ENCODE measurements around the gene SH3BP4.

Gene SH3BP4

GRCh38 chr2:235068701-235069100 lies 116.9 kb downstream of the SH3BP4 start:
- no peak for DNase-seq
- no peak for TF ChIP-seq POLR2A (IDR thresholded peaks at IDR 0.05; ENCODE audit: low read length)
- TF ChIP-seq GATA1 (IDR thresholded peaks at IDR 0.05; ENCODE audit: low read depth, low read length), result no peak

DNA sequence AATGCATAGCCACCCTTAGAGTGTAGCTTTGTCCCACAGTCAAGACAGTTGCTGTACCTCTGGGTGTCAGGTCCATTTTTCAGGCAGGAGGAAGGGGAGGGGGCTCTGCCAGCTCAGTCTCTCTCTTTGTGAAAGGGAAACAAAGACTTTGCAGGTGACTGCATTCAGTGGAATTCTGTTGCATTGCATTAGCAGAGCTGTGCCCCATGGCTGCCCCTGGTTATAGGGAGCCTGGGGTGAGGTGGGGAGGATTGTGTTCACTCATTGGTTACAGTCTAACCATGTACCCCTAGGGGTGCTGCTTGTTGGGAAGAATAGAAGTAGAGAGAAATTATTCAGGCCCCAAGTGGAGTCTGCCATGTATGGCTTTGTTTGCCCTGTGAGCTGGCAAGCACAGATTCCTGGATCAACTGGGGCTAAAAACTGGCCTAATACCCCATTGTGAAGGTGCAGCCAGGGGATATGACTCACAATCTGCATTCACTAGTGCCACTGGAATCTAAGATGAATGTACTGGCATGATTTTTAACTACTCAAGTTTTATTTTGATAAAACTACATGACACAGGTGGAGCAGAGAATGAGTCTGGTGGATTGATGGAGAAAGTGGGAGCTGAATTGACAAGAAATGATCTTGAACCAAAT lies 118.4 kb downstream of the SH3BP4 start:
- no peak for DNase-seq
- TF ChIP-seq POLR2A (IDR thresholded peaks at IDR 0.05; ENCODE audit: low read length) (no peak), GATA1 (IDR thresholded peaks at IDR 0.05; ENCODE audit: low read depth, low read length) (no peak)

DNA sequence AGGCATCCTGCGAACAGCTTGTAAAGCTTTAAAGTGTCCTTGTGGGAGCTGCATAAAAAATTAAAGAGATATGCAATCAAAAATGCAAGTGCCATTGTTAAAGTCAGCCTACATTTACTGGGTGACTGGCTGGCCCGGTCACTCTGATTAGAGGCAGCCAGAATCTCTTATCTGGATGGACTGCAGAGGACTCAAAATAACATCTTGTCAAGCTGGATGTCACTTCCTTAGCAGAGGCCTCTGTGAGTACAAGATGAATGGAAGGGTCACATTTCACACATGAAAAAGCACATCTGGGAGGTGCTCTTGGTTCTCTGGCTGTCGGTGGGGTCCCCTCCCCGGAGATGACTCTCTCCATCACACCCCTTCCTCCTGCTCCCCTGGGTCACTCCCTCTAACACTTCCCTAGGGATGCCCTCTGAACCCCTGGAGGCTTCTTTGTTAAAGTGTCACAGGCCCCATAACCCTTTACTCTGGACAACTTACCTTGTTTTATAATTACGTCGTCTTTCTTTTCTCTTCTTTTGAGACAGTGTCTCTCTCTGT lies 122.1 kb downstream of the SH3BP4 start:
- TF ChIP-seq POLR2A (IDR thresholded peaks at IDR 0.05; ENCODE audit: low read length), result no peak
- no peak for TF ChIP-seq GATA1 (IDR thresholded peaks at IDR 0.05; ENCODE audit: low read depth, low read length)
- DNase-seq, result no peak

DNA sequence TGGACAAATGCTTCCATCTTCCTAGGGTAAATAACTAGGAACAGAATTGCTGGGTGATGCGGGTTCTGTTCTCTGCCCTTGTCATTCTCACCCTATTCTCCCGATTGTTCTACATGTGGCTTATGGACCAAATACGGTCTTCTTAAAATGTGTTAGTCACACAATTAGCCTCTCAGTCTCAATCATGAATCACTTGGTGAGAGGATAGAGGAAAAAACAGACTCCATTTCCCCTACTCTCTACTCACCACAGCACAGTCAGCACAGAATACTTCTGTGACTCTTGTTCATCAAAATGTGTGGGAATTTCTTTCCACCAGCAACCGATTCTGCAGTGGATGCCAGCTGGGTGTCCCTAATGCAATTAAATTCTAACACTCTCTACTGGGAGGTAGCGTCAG lies 125.2 kb downstream of the SH3BP4 start:
- TF ChIP-seq GATA1 (IDR thresholded peaks at IDR 0.05; ENCODE audit: low read depth, low read length), result no peak
- no peak for TF ChIP-seq POLR2A (IDR thresholded peaks at IDR 0.05; ENCODE audit: low read length)

GRCh38 chr2:235078182-235078581 lies 126.4 kb downstream of the SH3BP4 start:
- no peak for DNase-seq
- TF ChIP-seq POLR2A (IDR thresholded peaks at IDR 0.05; ENCODE audit: low read length), result no peak
- TF ChIP-seq GATA1 (IDR thresholded peaks at IDR 0.05; ENCODE audit: low read depth, low read length), result no peak

More for the DNA sequence above, 125.2 kb downstream of the SH3BP4 start:
- DNase-seq, result no peak

DNA sequence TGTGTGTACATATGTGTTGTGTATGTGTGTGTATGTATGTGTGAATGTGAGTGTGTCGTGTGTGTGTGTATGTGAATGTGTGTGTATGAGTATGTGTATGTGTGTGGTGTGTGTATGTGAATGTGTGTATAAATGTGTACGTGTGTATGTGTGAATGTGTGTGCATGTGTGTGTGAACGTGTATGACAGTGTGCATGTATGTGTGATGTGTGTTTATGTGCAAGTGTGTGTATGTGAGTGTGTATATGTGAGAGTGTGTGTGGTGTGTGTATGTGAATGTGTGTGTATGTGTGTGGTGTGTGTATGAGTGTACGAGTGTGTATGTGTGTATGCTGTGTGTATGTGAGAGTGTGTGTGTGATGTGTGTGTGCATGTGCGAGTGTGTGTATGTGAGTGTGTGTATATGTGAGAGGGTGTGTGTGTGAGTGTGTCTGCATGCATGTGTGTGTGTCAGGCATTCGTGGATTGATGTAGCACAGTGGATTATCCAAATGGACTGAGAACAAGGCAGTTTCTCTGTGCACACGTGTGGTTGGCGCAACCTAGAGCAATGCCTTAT lies 127.2 kb downstream of the SH3BP4 start:
- TF ChIP-seq GATA1 (IDR thresholded peaks at IDR 0.05; ENCODE audit: low read depth, low read length) (no peak), POLR2A (IDR thresholded peaks at IDR 0.05; ENCODE audit: low read length) (no peak)
- DNase-seq, result no peak

GRCh38 chr2:235080101-235080500 lies 128.3 kb downstream of the SH3BP4 start:
- TF ChIP-seq POLR2A (IDR thresholded peaks at IDR 0.05; ENCODE audit: low read length) (no peak), GATA1 (IDR thresholded peaks at IDR 0.05; ENCODE audit: low read depth, low read length) (no peak)
- DNase-seq, result no peak

DNA sequence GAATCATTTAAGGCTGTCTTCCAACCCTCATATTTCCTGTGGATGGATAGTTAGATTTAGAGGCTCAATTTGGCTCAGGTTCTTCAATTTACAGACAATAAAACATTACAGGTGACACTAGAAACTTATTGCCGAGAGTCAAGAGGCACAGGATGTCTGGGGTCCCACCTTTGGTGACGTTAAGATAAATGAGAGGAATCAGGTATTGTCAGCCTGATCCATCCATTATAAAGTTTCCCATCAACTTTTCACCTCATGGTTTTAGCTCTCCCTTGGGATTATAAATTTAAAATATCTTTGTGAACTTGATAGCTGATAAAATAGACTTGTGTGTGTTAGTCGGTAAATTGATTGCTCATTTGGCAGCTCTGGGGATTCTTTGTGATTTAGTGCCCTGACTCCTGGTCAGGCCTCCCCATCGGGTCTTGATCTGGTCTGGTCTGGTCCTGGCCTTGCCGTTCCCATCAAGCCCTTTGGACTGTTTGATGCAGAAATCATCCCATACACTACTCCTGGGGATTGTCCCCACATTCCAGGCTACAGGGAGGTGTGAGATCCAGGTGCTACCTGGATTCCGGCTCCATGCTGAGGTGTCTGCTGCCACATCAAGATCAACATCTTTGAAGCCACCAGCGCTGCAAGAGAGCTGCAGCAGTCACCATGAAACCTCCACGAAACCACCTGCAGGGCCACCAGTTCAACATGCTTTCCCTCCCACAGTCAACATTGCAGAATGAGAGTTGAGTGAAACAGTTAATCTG lies 130.9 kb downstream of the SH3BP4 start:
- no peak for DNase-seq
- TF ChIP-seq GATA1 (IDR thresholded peaks at IDR 0.05; ENCODE audit: low read depth, low read length), result no peak
- TF ChIP-seq POLR2A (IDR thresholded peaks at IDR 0.05; ENCODE audit: low read length), result no peak

- TF ChIP-seq POLR2A (IDR thresholded peaks at IDR 0.05; ENCODE audit: low read length), result no peak
- no peak for TF ChIP-seq GATA1 (IDR thresholded peaks at IDR 0.05; ENCODE audit: low read depth, low read length)
- no peak for DNase-seq
Observed at GRCh38 chr2:235083822-235084221, 132.0 kb downstream of the SH3BP4 start.

GRCh38 chr2:235084424-235084823 lies 132.6 kb downstream of the SH3BP4 start:
- DNase-seq, result no peak
- no peak for TF ChIP-seq GATA1 (IDR thresholded peaks at IDR 0.05; ENCODE audit: low read depth, low read length)
- TF ChIP-seq POLR2A (IDR thresholded peaks at IDR 0.05; ENCODE audit: low read length), result no peak

- TF ChIP-seq POLR2A (IDR thresholded peaks at IDR 0.05; ENCODE audit: low read length) (no peak), GATA1 (IDR thresholded peaks at IDR 0.05; ENCODE audit: low read depth, low read length) (no peak)
- DNase-seq, result no peak
Observed at GRCh38 chr2:235085476-235085875, 133.7 kb downstream of the SH3BP4 start.

DNA sequence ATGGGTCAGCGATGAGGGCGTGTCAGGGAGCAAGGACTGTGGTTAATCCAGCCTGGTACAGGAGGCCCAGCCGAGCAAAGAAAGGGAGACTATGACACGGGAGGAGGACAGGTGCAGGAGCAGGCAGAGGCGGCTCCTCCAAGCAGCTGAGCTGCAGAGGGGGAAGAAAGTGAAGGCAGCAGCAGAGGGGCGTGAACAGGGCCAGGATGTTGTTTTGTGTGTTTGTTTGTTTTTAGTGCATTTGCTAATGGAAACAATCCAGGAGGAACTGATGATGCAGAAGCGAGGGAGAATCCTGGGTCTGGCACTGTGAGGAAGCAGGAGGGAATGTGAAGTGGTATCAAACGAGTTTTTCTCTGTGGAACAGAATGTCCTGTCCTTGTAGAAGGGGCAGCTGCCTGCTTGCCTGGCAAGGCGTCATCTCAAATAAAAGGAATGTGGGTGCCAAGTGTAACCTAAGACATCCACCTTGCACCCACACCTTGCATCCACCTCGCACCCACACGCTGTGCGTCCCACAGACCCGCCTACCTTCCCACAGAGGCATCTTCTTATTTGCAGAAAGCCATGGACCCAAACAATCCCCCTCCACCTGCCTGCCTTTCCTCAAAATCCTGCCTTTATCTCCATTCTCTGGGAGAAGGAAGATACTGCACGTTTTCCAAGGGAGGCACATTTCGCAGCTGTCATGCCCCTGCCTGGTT lies 134.8 kb downstream of the SH3BP4 start:
- no peak for TF ChIP-seq POLR2A (IDR thresholded peaks at IDR 0.05; ENCODE audit: low read length)
- no peak for TF ChIP-seq GATA1 (IDR thresholded peaks at IDR 0.05; ENCODE audit: low read depth, low read length)
- DNase-seq, result no peak

DNA sequence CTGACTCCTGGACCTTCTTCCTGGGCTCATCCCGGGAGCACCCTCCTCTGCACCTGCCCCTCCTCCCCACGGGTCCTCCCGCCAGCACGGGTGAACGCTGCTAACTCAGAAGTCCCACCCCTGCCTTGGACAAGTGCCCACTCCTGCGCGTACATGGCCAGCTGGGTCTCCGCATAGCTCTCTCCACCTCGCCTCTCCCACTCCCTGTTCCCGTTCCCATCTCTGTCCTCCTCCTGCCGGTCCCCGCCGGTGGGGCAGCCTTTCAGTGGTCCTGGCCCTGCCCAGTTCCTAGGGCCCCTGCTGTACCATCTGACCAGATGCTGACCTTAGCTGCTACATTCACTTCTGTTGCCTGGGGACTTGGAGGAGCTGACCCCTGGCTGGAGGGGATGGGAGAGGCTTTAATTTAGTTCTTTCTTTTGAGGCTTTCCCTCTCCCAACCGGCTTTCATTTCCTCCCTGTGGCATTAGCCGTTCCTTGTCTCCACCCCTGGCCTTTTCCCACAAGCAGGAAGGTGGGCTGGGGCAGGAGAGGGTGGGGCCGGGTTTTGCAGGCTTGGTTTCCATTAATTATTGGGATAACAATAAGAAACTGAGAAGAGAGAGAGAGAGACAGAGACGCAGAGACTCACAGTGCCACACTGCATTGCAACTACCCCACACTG lies 136.1 kb downstream of the SH3BP4 start:
- TF ChIP-seq POLR2A (IDR thresholded peaks at IDR 0.05; ENCODE audit: low read length), result no peak
- no peak for TF ChIP-seq GATA1 (IDR thresholded peaks at IDR 0.05; ENCODE audit: low read depth, low read length)
- no peak for DNase-seq

Measured in erythroblast (primary cell).